ENCODE results near the gene ADPRHL1. TPM values are rescaled to one million over a fixed set of nuclear protein-coding genes. Genes with fewer than 3 reads are reported as not detected.

Gene ADPRHL1
- total RNA-seq, 1 donor from 2014 or later: 11.3 TPM

DNA sequence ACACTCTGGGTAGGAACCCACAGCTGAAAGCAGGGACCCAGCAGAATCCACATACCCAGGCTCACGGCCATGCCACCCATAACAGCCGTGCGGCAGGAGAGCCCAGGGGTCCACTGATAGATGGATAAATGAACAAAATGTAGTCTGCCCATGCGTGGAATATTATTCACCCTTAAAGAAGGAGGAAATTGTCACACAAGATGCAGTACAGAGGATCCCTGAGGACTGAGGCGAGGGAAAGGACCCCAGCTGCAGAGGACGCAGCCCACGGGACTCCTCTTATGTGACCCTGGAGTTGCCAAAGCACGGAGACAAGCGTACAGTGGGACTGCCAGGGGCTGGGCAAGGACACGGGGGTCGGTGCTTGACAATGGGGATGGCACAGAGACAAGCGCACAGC, 100.0 kb downstream of the ADPRHL1 start:
- intact Hi-C loops (cut with DNase I): no loop called here
- Histone ChIP-seq H3K4me1 (no peaks in the 10 kb centered on the region), H3K4me3 (no peak overlapping the region), H3K9me3 (no peaks in the 10 kb centered on the region), H3K27me3 (no peaks in the 10 kb centered on the region), H3K36me3 (no peaks in the 10 kb centered on the region), H3K27ac (no peak overlapping the region)
- TF ChIP-seq, protein P1, sequence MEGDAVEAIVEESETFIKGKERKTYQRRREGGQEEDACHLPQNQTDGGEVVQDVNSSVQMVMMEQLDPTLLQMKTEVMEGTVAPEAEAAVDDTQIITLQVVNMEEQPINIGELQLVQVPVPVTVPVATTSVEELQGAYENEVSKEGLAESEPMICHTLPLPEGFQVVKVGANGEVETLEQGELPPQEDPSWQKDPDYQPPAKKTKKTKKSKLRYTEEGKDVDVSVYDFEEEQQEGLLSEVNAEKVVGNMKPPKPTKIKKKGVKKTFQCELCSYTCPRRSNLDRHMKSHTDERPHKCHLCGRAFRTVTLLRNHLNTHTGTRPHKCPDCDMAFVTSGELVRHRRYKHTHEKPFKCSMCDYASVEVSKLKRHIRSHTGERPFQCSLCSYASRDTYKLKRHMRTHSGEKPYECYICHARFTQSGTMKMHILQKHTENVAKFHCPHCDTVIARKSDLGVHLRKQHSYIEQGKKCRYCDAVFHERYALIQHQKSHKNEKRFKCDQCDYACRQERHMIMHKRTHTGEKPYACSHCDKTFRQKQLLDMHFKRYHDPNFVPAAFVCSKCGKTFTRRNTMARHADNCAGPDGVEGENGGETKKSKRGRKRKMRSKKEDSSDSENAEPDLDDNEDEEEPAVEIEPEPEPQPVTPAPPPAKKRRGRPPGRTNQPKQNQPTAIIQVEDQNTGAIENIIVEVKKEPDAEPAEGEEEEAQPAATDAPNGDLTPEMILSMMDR (IDR thresholded peaks at IDR 0.05): no peak
- DNase-seq (ENCODE audit: low spot score in 2 of 2): no peak

DNA sequence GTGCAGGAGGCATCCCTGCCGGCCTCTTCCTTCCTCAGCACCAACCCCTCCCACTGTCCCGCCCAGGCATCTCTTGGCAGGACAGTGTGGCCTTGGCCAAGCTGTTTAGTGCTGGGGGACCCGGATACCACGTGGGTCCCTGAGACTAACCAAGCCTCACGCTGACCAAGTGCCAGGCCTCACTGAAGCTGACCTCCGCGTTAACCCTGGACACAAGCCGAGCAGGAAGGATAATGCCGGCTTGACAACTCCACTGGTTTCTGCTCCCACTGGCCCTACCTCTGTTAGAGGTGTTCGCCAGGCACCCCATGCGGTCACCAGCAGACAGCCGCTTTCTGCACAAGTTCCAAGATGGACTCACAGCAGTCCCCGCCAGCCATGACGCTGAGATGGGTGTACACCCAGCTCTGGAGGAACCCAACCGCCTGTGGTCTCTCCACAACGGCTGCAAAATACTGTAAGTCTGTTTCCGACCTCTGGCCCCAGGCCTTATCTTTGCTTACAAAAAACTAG, 101.7 kb downstream of the ADPRHL1 start:
- no peak for DNase-seq (ENCODE audit: low spot score in 2 of 2)
- Histone ChIP-seq H3K9me3 (no peaks in the 10 kb centered on the region), H3K4me3 (no peak overlapping the region), H3K27ac (no peak overlapping the region), H3K27me3 (no peaks in the 10 kb centered on the region), H3K4me1 (no peaks in the 10 kb centered on the region), H3K36me3 (no peaks in the 10 kb centered on the region)
- intact Hi-C loops (cut with DNase I): no loop called here
- TF ChIP-seq, protein P1 (IDR thresholded peaks at IDR 0.05): no peak

DNA sequence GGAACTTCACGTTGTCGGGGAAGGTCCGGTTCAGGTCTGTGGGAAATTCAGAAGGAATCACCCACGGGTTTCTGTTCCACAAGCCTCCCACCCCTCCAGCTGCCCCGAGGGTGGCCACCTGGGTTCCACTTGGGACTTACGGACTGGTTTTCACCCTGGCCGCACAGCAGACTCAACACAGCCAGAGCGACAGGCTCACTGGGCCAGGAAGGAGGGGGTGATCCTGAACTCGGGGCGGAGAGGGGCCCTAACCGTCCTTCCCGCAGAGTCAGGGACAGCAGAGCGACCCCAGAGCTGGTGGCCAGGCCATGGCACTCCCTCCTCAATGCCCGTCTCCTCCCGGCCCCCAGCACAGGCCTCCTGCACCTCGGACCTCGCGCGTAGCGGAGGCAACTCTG, 102.4 kb downstream of the ADPRHL1 start:
- Histone ChIP-seq H3K4me3 (no peak overlapping the region), H3K36me3 (no peaks in the 10 kb centered on the region), H3K27me3 (no peaks in the 10 kb centered on the region), H3K27ac (no peak overlapping the region), H3K9me3 (no peaks in the 10 kb centered on the region), H3K4me1 (no peaks in the 10 kb centered on the region)
- intact Hi-C loops (cut with DNase I): no loop called here
- TF ChIP-seq, protein P1 (IDR thresholded peaks at IDR 0.05): no peak
- DNase-seq (ENCODE audit: low spot score in 2 of 2): no peak

DNA sequence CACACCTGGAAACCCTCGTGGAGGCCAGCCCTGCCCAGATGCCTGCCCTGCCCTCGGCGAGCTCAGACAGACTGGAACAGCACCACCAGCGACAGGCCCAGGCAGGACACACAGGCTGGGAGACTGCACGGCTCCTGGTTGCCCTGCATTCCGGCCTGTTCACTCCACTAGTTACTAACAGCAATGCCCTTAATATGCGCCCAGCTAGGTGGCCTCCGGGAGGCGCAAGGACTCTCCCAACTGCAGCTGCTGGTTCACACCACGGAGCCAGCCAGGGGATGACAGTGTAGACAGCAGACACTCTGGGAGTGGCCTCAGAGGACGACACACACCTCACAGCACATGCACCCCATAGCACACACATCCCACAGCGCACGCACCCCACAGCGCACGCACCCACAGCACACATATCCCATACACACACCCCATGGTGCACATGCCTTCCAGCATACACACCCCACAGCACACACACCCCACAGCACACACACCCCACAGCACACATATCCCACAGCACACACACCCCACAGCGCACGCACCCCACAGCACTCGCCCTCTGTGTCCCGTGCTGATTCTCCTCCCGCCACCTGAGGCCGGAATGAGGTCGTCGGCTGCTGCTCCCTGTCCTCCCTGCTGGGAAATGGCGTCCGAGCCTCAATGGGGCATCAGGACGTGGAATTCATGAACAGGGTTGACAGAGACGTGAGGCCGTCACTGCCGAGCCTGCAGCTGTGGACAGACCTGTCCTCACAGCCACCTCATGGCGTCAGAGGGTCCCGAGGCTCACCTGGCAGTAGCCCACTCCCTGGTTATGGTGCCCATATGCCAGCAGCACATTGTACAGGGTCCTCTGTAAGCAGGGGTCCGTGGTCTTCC, 103.0 kb downstream of the ADPRHL1 start:
- no peak overlapping the region for H3K4me3 ChIP-seq
- no peaks in the 10 kb centered on the region for H3K27me3 ChIP-seq
- H3K27ac ChIP-seq: no peak overlapping the region
- no peaks in the 10 kb centered on the region for H3K4me1 ChIP-seq
- no peaks in the 10 kb centered on the region for H3K36me3 ChIP-seq
- intact Hi-C loops (cut with DNase I): no loop called here
- TF ChIP-seq, protein P1 (IDR thresholded peaks at IDR 0.05): no peak
- DNase-seq (ENCODE audit: low spot score in 2 of 2): no peak
- no peaks in the 10 kb centered on the region for H3K9me3 ChIP-seq

Other genes with a start within 250 kb of the ADPRHL1 start
- gene PCID2, start 244.8 kb downstream of the ADPRHL1 start, total RNA-seq: 50.8 TPM
- 208 TPM for gene CUL4A, start 243.9 kb downstream of the ADPRHL1 start, total RNA-seq
- 126 TPM for gene LAMP1, start 156.2 kb downstream of the ADPRHL1 start, total RNA-seq
- 15.4 TPM for gene GRTP1, start 89.4 kb downstream of the ADPRHL1 start, total RNA-seq
- 5.9 TPM for gene DCUN1D2, start 37.2 kb upstream of the ADPRHL1 start, total RNA-seq
- gene TFDP1, start 131.3 kb upstream of the ADPRHL1 start, total RNA-seq: 15.8 TPM
- not detected for gene ATP4B, start 204.7 kb upstream of the ADPRHL1 start, total RNA-seq
- not detected for gene GRK1, start 213.7 kb upstream of the ADPRHL1 start, total RNA-seq